Medulla oblongata (tissue), 1 donor: ENCODE measurements around the gene MX2.

Experiments
- DNase-seq: peaks from one replicate; pipeline ENCODE4 v3.0.0-alpha.2; 2015; ENCODE audit errors: extremely low spot score

The MX2 gene

DNA sequence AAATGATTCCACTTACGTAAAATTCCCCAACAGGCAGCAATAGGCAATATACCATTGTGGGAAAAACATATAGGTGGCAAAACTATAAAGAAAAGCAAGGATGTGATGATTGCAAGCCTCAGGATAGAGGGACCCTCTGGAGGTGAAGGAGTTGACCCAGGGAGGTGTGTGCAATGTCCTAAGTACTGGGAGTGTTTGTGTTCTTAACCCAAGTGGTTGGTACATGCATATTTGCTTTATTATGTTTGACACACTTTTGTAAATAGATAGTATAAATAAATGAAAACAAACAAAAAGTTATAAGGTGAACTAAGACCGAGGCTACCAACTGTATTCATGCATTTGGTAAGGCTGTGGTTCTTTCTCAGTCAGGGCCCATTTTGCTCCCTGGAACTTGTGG, 71.7 kb downstream of the MX2 start:
- DNase-seq = no peak

DNA sequence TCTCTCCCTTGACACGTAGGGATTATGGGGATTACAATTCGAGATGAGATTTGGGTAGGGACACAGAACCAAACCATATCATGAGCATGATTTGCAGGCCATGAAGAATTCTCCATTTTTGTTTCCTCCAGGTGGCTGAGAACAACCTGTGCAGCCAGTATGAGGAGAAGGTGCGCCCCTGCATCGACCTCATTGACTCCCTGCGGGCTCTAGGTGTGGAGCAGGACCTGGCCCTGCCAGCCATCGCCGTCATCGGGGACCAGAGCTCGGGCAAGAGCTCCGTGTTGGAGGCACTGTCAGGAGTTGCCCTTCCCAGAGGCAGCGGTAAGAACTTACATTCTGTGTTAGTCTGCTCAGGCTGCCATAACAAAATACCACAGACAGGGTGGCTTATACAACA, 73.9 kb downstream of the MX2 start:
- DNase-seq = no peak

DNA sequence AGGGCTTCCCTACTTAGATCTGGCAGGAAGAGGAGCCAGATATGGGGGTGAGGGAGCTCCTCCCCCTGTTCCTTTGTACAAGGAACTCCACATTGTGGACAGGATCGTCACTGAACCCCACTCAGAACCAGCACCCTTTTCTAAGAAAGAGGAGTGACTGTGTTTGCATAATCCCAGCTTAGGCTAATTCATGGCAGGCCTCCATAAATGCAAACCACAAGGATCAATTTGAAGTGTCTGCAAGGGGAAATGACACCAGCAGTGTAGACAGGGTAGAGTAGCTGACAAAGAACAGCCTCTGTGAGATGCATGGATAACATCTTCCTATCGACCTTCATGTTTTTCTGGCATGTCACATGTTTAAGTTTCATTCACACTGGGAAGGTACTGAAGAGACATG, 75.9 kb downstream of the MX2 start:
- no peak for DNase-seq

DNA sequence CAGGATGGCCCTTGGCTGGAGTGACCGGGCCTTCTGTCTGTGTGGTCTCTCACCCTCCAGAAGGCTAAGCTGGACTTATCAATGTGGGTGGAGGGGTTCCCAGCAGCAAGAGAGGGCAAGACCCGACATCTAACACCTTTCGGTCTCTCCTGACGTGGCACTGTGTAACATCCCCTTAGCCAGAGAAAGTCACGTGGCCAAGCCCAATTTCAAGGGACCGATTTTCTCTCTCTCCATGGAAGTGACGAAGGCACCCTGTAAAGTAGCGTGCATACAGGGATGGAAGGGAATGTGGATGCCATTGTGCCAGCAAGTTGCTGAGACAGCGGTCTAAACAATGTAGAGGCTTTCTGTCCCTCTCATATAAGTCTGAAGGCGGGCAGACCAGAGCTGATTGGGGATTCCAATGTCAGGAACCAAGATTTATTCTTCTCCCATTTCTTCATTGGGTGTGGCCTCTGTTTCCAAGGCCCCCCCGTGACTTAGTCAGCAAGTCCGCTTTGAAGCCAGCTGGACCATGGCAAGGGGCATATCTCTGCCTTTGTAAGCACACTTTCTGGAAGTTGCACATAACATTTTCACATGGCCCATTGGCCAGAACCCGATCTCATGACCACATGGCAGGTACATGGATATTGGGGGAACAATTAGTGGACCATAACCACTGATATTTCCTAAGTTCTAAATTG, 76.7 kb downstream of the MX2 start:
- DNase-seq = no peak

DNA sequence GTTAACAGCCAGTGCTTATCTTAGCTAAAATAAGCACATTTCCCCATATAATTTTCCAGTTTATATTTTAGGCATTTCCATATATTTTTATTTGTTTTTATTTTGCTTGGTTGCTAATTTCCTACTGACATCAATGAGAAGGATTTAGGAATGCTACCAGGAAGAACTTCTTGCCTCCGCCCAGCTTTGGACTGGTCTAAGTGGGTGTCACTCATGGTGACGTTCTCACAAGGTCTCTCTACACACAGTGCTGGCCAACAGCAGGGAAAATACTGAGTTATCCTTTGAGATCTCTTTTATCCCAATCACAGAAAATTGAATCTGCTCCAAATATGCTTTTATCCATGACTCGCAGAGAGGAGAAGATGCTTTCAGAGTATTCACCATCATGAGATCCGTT, 77.4 kb downstream of the MX2 start:
- no peak for DNase-seq

DNA sequence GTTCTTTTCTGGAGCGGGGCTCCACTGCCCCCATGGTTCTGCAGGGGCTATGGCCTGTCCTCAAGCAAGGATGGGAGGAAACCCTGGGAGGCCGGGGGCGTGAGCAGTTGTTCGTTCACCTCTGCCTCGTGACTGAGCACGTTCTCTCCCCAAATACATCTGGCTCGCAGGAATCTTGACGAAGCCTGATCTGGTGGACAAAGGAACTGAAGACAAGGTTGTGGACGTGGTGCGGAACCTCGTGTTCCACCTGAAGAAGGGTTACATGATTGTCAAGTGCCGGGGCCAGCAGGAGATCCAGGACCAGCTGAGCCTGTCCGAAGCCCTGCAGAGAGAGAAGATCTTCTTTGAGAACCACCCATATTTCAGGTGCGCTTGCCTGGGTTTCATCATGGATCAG, 79.7 kb downstream of the MX2 start:
- no peak for DNase-seq

DNA sequence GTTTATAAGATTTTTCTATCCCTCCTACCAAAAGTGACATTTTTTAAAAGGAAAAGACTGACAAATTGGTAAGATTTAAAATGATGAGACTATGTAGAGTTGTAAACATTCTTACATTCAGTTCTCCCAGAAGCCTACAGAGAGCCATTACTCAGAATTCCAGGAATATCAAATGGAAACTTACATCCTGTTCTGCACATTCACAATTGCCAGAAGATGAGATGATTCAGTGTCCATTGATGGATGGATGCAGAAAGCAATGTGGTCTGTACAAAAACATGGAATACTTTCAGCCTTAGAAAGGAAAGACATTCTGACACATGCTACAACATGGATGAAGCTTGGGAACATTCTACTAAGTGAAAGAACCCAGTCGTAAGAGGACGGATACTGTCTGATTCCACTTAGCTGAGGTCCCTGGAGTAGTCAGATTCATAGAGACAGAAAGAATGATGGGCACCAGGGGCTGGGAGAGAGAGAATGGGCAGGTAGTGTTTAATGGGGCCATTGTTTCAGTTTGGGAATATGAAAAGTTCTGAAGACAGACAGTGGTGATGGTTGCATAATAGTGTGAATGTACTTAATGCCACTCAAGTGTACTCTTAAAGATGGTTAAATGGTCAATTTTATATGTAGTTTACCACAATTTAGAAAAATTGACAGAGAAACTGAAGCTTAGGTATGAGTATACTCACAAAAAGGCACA, 80.8 kb downstream of the MX2 start:
- DNase-seq = no peak

DNA sequence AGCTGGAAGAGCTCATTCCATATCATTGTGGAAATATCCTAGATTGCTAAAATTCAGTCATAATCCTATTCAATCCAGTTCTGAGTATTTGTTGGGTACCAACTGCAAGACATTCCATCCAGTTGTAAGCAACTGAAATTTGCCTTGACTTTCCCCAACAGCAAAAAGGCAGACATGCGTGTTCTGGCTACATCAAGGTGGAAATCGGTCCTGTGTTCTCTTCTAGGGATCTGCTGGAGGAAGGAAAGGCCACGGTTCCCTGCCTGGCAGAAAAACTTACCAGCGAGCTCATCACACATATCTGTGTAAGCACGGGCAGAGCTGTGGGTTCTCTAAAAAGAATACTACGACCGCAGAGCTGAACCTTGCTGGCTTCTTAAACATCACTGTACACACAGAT, 81.7 kb downstream of the MX2 start:
- no peak for DNase-seq

DNA sequence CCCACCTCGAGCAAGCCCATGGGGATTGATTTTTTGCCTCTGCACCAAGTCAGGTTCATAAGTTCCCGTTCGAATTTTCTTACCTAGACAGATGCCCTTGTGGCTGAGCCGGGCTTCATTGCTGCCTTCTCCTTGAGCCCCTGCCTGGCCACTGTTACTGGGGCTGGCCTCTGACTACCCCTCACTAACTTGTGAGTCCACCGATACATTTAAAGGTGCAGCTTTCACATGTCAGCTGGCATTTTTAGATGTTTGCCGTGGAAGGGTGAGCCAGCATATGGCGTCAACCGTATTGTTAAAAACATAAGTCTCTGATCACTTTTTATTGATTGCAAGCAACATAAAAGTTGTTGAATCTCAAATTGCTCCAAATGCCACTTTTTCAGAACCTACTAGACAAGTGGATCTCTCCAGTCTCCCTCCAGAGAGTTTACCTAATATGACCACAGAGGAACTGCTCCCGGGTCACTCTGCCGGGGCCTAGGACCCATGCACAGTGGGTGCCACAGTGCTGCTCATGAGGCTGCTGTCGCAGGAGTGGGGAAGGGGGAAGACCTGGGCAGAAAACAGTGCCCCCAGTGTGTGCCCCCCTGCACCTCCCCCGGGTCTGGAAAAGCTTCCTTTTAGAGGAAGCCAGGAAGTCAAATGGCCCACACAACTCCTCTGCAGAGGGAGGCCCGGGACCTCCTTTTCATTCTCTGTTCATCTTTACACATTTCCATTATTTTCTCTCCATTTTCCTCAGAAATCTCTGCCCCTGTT, 83.1 kb downstream of the MX2 start:
- DNase-seq = no peak

DNA sequence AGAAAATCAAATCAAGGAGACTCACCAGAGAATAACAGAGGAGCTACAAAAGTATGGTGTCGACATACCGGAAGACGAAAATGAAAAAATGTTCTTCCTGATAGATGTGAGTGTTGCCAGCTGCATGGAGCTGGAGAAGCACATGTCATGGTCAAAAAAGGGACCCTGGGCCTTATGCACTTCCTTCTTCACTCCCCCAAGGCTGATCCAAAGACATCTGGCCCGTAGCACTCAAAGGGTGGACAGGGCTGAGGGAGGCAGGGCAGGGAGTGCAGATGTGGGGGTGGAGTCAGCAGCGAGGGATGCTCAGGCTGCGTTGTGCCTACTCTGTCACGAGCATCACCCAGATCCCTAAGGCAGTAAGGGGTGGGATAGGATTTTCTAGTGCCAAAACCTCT, 83.6 kb downstream of the MX2 start:
- no peak for DNase-seq

DNA sequence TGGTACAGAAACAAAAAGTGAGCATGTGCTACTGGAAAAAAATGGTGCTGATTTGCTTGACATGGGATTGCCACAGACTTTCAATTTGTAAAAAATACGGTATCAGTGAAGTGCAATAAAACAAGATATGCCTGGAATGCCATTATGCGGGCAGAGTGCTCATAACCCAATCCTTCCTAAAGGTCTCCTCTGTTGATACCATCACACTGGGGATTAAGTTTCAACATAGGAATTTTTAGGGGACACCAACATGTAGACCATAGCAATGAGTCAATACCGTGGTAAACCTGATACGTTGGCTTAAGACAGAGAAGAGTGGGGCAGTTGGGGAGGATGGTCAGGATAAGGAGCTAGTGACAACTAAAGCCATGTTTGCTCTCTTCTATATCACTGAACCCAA, 84.8 kb downstream of the MX2 start:
- DNase-seq = no peak

DNA sequence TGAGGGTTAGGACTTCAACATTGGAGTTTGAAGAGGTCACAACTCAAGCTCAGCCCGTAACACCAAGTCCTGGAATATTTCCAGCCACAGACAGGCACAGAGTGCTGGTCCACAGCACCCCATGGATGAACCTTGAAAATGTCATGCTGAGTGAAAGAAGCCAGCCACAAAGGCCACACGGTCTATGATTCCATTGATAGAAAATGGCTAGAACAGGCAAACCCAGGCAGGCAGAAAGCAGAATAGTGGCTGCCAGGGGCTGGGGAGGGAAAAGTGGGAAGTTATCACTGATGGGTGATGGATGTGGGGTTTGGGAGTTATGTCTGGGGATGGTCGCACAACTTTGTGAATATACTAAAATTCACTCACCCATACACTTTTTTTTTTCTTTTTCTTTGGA, 85.5 kb downstream of the MX2 start:
- DNase-seq = no peak

DNA sequence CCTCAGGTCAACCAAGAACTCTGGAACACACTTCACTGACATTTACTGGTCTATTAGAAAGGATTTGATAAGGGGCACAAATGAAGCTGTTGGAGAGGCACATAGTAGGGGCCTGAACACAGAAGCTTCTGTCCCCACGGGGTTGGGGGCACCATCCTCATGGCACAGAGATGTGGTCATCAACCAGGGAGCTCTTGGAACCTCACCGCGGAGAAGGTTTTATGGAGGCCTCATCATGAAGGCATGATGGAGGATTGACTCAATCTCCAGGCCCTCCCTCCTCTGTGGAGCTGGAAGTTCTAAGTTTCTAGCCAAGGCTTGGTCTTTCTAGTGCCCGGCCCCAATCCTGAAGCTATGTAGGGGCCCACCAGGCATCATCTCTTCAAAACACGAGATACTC, 87.8 kb downstream of the MX2 start:
- no peak for DNase-seq

DNA sequence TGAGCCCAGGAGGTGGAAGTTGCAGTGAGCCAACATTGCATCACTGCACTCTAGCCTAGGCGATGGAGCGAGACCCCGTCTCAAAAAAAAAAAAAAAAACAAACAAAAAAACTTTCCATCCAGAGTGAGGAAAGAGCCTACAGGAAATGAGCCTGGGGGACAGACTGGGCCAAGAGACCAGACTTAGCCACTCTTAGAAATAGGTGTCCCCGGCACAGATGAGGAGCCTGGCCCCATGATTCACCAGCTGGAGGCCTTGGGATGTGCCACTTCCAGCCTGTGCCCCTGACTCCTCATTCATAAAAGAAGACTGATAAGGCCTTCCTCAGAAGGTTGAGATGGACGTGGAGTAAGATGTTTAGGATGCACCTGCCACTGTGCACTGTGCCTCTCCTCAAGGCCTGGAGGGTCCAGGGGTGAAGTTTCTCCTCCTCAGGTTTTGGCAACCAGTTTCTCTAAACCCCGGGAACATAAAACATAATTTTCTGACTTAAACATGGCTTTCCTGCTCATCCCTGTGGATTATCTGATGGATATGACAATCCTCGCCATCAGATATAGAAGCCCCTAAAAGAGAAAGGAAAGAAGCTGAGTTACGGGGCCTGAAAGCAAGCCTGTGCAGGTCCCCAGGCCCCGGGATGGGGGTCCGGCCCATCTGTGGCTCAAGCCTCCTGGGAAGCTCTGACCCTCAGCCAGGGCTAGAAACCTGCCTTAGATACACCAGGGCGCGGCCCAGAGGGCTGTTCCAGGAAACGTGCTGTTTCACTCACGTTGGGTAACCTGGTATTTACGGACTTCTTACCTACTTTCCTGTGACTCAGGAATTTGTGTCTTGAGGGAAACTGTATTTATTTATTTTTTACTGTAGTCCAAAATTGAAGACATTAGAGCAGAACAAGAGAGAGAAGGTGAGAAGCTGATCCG, 90.2 kb downstream of the MX2 start:
- no peak for DNase-seq

DNA sequence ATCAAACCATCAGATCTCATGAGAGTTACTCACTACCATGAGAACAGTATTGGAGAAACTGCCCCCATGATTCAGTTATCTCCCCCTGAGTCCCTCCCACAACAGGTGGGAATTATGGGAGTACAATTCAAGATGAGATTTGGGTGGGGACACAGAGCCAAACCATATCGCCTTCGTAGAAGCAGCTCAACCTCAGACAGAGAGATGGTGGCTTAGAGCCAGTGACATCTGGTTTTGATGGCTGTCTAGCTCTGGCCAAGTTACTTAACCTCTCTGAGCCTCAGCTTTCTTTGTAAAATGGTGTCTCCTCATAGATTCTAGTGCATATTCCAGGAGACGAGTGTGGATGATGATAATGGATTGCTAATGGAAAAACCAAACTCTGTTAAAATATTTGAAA, 91.4 kb downstream of the MX2 start:
- no peak for DNase-seq

DNA sequence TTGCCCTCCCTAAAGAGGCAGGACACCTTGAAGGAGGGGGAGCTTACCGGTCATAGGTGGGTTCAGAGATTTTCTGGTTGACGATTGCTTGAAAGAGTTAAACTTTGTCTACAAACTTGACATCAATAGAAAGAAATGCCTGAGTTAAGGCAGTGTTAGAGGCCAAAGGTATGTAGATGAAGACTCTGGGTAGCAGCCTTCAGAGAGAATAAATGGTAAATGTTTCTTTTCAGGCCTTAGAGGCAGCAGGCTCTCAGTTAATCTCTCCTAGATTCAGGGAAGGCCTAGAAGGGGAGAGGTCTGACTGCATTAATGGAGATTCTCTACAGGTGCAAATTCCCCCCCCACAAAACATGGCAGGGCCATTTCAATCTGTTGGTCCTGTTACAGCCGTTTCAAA, 91.9 kb downstream of the MX2 start:
- no peak for DNase-seq

DNA sequence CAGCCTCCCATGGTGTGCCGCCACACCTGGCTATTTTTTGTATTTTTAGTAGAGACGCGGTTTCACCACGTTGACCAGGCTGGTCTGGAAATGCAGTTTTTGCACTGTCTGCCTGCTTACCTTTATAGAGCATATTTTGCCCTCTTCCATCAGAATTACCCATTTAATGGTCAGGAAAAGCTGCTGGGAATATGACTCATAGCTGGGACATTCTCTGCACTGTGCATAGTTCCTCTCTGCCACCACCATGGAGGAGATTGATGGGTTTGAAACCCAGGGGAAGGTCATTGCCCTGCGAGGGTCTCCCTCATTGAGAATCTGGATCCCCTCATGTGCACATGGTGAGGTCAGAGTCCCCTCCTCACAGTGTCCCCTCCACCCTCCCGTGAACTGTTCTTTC, 96.3 kb downstream of the MX2 start:
- DNase-seq = no peak

DNA sequence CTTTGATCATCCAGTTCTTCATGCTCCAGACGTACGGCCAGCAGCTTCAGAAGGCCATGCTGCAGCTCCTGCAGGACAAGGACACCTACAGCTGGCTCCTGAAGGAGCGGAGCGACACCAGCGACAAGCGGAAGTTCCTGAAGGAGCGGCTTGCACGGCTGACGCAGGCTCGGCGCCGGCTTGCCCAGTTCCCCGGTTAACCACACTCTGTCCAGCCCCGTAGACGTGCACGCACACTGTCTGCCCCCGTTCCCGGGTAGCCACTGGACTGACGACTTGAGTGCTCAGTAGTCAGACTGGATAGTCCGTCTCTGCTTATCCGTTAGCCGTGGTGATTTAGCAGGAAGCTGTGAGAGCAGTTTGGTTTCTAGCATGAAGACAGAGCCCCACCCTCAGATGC, 96.7 kb downstream of the MX2 start:
- DNase-seq = no peak
